B cell (primary cell): Measurements from ENCODE around the gene SLC4A2. TPM values are rescaled to one million over a fixed set of nuclear protein-coding genes. Genes with fewer than 3 reads are reported as not detected.

Experiments
- ATAC-seq: fragments of 200-7000 bp; cut with Tn5 transposase; one replicate; pipeline ENCODE4 v1.10.0; 2021; ENCODE audit warnings: low read depth, mild to moderate bottlenecking, moderate number of reproducible peaks, moderate library complexity
- CTCF ChIA-PET: fragments of 350-600 bp; sonication (Branson Sonifier 250); formaldehyde crosslinking; loops from one replicate; lab custom pipeline; 2021; ENCODE audit warnings: antibody characterized with exemption, inconsistent platforms; lab: Charles Lee
- POLR2A ChIA-PET: fragments of 350-600 bp; sonication (Branson Sonifier 250); formaldehyde crosslinking; loops from one replicate; lab custom pipeline; 2021; ENCODE audit warnings: antibody characterized with exemption; lab: Charles Lee
- DNase-seq: peaks from one replicate; pipeline ENCODE4 v3.0.0; 2013
- H2AFZ ChIP-seq: 2 replicates; pipeline ENCODE4 v1.6.1; 2012; ENCODE audit warnings: mild to moderate bottlenecking, low read depth, low read length; ENCODE audit not compliant: insufficient read depth, poor library complexity, severe bottlenecking
- H3K27ac ChIP-seq, 2 donors: 1 replicate in 1 of 2; 2 replicates in 1 of 2; pipeline ENCODE4 v1.5.1; 2012 to 2013; ENCODE audit warnings: low read length in 2 of 2, mild to moderate bottlenecking in 2 of 2, moderate library complexity in 1 of 2
- H3K27me3 ChIP-seq, 4 experiments: fragments of 200-600 bp in 1 of 4; sonication (generic) in 1 of 4; replicated peaks in 1 of 4; 1 replicate in 2 of 4; 2 replicates in 2 of 4; pipeline versions ENCODE4 v1.6.1 to v1.7.0; 2013 to 2016; ENCODE audit warnings: low read length in 3 of 4, mild to moderate bottlenecking in 2 of 4, mixed read lengths in 1 of 4, moderate library complexity in 1 of 4; ENCODE audit not compliant: insufficient read depth in 4 of 4, control insufficient read depth in 3 of 4; ENCODE audit errors: control extremely low read depth in 1 of 4
- H3K36me3 ChIP-seq, 2 experiments: replicated peaks in 1 of 2; 1 replicate in 1 of 2; 2 replicates in 1 of 2; pipeline versions ENCODE4 v1.6.1 to v1.7.1; 2013; ENCODE audit warnings: low read length in 1 of 2; ENCODE audit not compliant: insufficient read depth in 2 of 2, control insufficient read depth in 1 of 2; ENCODE audit errors: control extremely low read depth in 1 of 2, extremely low read depth in 1 of 2
- H3K4me1 ChIP-seq, 2 donors: fragments of 200-600 bp in 1 of 2; sonication (generic) in 1 of 2; 1 replicate in 1 of 2; 2 replicates in 1 of 2; pipeline versions ENCODE4 v1.5.1 to v1.6.1; 2013 to 2017; ENCODE audit warnings: low read length in 2 of 2; ENCODE audit not compliant: control insufficient read depth in 2 of 2, insufficient read depth in 2 of 2
- H3K4me2 ChIP-seq: replicated peaks from 2 replicates; pipeline ENCODE3; 2012; ENCODE audit warnings: mild to moderate bottlenecking, low read depth, low read length; ENCODE audit not compliant: poor library complexity, severe bottlenecking
- H3K4me3 ChIP-seq, 5 experiments: fragments of 200-600 bp in 1 of 5; sonication (generic) in 1 of 5; 1 replicate in 3 of 5; 2 replicates in 2 of 5; pipeline versions ENCODE4 v1.5.1 to v1.7.0; 2011 to 2016; ENCODE audit warnings: low read length in 4 of 5, mild to moderate bottlenecking in 4 of 5, low read depth in 2 of 5, control low read depth in 1 of 5, moderate library complexity in 1 of 5; ENCODE audit not compliant: insufficient read depth in 1 of 5; ENCODE audit errors: control extremely low read depth in 1 of 5, extremely low read depth in 1 of 5
- H3K79me2 ChIP-seq: fragments of 200-600 bp; sonication (generic); one replicate; pipeline ENCODE4 v1.6.0; 2016; ENCODE audit warnings: low read length; ENCODE audit not compliant: control insufficient read depth, insufficient read depth
- H3K9ac ChIP-seq: fragments of 200-600 bp; sonication (generic); 2 replicates; pipeline ENCODE4 v1.6.1; 2017; ENCODE audit warnings: mild to moderate bottlenecking, low read length, moderate library complexity
- H3K9me3 ChIP-seq, 3 donors: one replicate each; pipeline versions ENCODE4 v1.6.1 to v1.7.1; 2013; ENCODE audit warnings: low read length in 2 of 3; ENCODE audit not compliant: control insufficient read depth in 2 of 3, insufficient read depth in 1 of 3; ENCODE audit errors: control extremely low read depth in 1 of 3
- H4K20me1 ChIP-seq: 2 replicates; pipeline ENCODE4 v1.6.0; 2012; ENCODE audit warnings: mild to moderate bottlenecking, low read length; ENCODE audit not compliant: insufficient read depth, control insufficient read depth, poor library complexity, severe bottlenecking
- H3K27ac Mint-ChIP-seq: one replicate; pipeline ENCODE4 v1.8.0; 2021; ENCODE audit warnings: mixed read lengths
- H3K27me3 Mint-ChIP-seq: one replicate; pipeline ENCODE4 v1.8.0; 2021; ENCODE audit warnings: mixed read lengths
- H3K4me1 Mint-ChIP-seq: one replicate; pipeline ENCODE4 v1.8.0; 2021; ENCODE audit warnings: mixed read lengths
- H3K4me3 Mint-ChIP-seq: one replicate; pipeline ENCODE4 v1.8.0; 2021; ENCODE audit warnings: mixed read lengths
- H3K9me3 Mint-ChIP-seq: one replicate; pipeline ENCODE4 v1.8.0; 2022; ENCODE audit warnings: mixed read lengths; ENCODE audit not compliant: insufficient read depth
- CTCF ChIP-seq: fragments of 200-600 bp; IDR thresholded peaks from one replicate; pipeline ENCODE4 v1.8.0; 2022; ENCODE audit warnings: antibody characterized with exemption, mild to moderate bottlenecking
- EZH2 ChIP-seq: IDR thresholded peaks from 2 replicates; pipeline ENCODE4 v1.6.1; 2012; ENCODE audit warnings: borderline replicate concordance, low read depth, mild to moderate bottlenecking, moderate library complexity, low read length; ENCODE audit not compliant: insufficient read depth, poor library complexity, severe bottlenecking
- WGBS: methylation state at CpG from one replicate; pipeline ENCODE4 v1.1.5; 2013; ENCODE audit warnings: missing lambda C conversion rate; ENCODE audit not compliant: insufficient coverage; 5-methylcytosine and 5-hydroxymethylcytosine counted together
- intact Hi-C: fragments of 100-400 bp; cut with micrococcal nuclease; formaldehyde crosslinking; loops from one replicate; pipeline ENCODE4 v1.10.0; 2022
- polyA plus RNA-seq: library from polyadenylated mRNA; depleted of rRNA; stranded (reverse); fragments of >200 nt; gene quantifications from 2 replicates; pipeline ENCODE4 v1.2.3, GENCODE V29; 2012
- total RNA-seq, 2 donors: library from RNA; stranded (reverse); fragments of 120-200 nt in 1 of 2; gene quantifications; 1 replicate in 1 of 2; 2 replicates in 1 of 2; pipeline versions ENCODE4 v1.2.3 to v1.2.4, GENCODE V29; 2013 to 2022

SLC4A2 gene
- total and polyA plus RNA-seq, 2 donors (not counting 1 experiment from before 2014, with no cell fraction given), result 82.8 to 113 TPM

DNA sequence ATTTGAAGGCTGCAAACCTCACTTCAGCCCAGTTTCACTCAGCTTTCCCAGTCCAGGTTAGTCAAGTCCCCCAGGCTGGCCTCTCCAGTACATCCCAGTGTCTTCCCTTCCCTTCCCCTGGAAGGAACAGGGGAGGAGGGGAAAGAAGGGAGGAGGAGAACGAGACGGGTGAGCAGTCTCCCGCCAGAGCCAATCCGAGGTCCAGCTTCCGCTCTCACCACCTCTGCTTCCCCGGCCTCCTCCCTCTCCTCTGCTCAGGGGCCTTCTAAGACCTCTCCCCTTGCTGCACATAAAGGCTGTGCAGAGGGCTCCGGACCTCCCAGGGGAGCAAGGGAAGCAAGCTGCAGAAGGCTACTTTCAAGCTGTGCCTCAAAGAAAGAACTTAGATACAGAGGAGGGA is 39.2 kb upstream of the SLC4A2 start:
- H3K79me2 ChIP-seq, result no peaks in the 10 kb centered on the region
- Mint-ChIP-seq H3K27me3 (peaks cover 38% of the 10 kb centered on the region), H3K4me3 (peak overlapping the region; percentile 71), H3K4me1 (peaks cover 29% of the 10 kb centered on the region), H3K27ac (no peak overlapping the region), H3K9me3 (no peaks in the 10 kb centered on the region)
- no CpG with 5 or more reads among the region's 7 CpGs for WGBS
- no peak overlapping the region for H3K4me2 ChIP-seq
- H4K20me1 ChIP-seq, result no peaks in the 10 kb centered on the region
- POLR2A ChIA-PET, result interaction anchor here (0.6 kb wide), 1 partner anchor 318 kb away, joined by 3 read pairs; no protein-coding TSS in a partner anchor
- intact Hi-C loops, result loop anchor here (10.0 kb wide), 1 partner anchor 655 kb away; the partner anchor contains the start of gene REPIN1
- peaks cover 0 to 13% (median 0%) of the 10 kb centered on the region in 3 donors for H3K9me3 ChIP-seq
- ATAC-seq (no peak), DNase-seq (no peak)
- H3K4me1 ChIP-seq, result peaks cover 22% of the 10 kb centered on the region in 2 donors
- no peak overlapping the region for H3K4me3 ChIP-seq
- no peak overlapping the region for H3K9ac ChIP-seq
- H3K27me3 ChIP-seq, result peaks cover 0 to 51% (median 21%) of the 10 kb centered on the region in 4 experiments
- no peak overlapping the region for H3K27ac ChIP-seq
- CTCF ChIA-PET, result interaction anchor here (2.0 to 3.9 kb wide), 4 partner anchors 9 to 122 kb away, joined by 6 to 25 read pairs (median 15); partner anchors contain the start of gene ABCB8
- H2AFZ ChIP-seq, result no peak overlapping the region
- no peak for TF ChIP-seq CTCF
- TF ChIP-seq EZH2, result no peak
- no peaks in the 10 kb centered on the region for H3K36me3 ChIP-seq

DNA sequence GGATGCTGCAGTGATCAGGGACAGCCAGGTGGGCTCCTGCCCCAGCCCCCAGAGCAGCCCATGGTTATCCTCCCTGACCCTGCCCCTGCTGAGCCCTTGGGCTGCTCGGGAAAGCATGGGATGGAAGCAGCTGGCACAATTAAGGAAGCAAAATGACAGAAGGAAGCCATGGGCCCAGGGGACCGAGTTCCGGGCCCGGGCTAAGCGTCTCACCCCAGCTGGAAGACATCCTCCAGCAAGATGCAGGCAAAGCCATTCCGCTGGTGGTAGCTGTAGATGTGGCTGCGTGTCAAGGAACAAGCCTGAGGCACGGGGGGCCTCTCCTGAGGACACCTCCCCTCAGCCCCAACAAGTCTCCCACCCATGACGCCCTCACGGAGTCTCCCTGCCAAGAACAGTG is 36.2 kb upstream of the SLC4A2 start:
- Mint-ChIP-seq H3K9me3 (no peaks in the 10 kb centered on the region), H3K27me3 (peaks cover 37% of the 10 kb centered on the region), H3K4me1 (peaks cover 26% of the 10 kb centered on the region), H3K4me3 (no peak overlapping the region), H3K27ac (no peak overlapping the region)
- POLR2A ChIA-PET, result no interaction called here
- Histone ChIP-seq H3K9ac (no peak overlapping the region), H3K27me3 (peaks cover 0 to 61% (median 27%) of the 10 kb centered on the region in 4 experiments), H3K36me3 (no peaks in the 10 kb centered on the region), H3K9me3 (peaks cover 0 to 6% (median 0%) of the 10 kb centered on the region in 3 donors), H3K27ac (no peak overlapping the region), H4K20me1 (no peaks in the 10 kb centered on the region), H3K4me2 (no peak overlapping the region), H3K79me2 (no peaks in the 10 kb centered on the region), H3K4me3 (no peak overlapping the region), H3K4me1 (peaks cover 20% of the 10 kb centered on the region in 2 donors), H2AFZ (no peak overlapping the region)
- CTCF ChIA-PET, result interaction anchor here (1.8 kb wide), 1 partner anchor 9 kb away, joined by 5 read pairs; no protein-coding TSS in a partner anchor
- 87% methylated on average over 3 of the region's 10 CpGs for WGBS
- no peak for TF ChIP-seq EZH2
- no peak for TF ChIP-seq CTCF
- intact Hi-C loops, result loop anchor here (10.0 kb wide), 1 partner anchor 658 kb away; the partner anchor contains the start of gene REPIN1
- no peak for ATAC-seq
- DNase-seq, result no peak
